Progenitor cell of endocrine pancreas (in vitro differentiated cells): Measurements from ENCODE around the gene CTNNA2. TPM values are rescaled to one million over a fixed set of nuclear protein-coding genes. Genes with fewer than 3 reads are reported as not detected.

Experiments
- DNase-seq: peaks from one replicate; pipeline ENCODE4 v3.0.0; 2021; ENCODE audit warnings: low spot score; ENCODE audit not compliant: unreplicated experiment
- H3K27ac Mint-ChIP-seq: 2 replicates; pipeline ENCODE4 v1.8.0; 2021; ENCODE audit warnings: mild to moderate bottlenecking, moderate library complexity, mixed read lengths
- H3K27me3 Mint-ChIP-seq: 2 replicates; pipeline ENCODE4 v1.8.0; 2021; ENCODE audit warnings: mixed read lengths
- H3K36me3 Mint-ChIP-seq: 2 replicates; pipeline ENCODE4 v1.8.0; 2022; ENCODE audit warnings: mixed read lengths; ENCODE audit not compliant: insufficient read depth
- H3K4me1 Mint-ChIP-seq: 2 replicates; pipeline ENCODE4 v1.8.0; 2021; ENCODE audit warnings: low read depth, mixed read lengths
- H3K4me3 Mint-ChIP-seq: 2 replicates; pipeline ENCODE4 v1.8.0; 2021; ENCODE audit warnings: low read depth, mild to moderate bottlenecking, moderate library complexity, mixed read lengths
- H3K9me3 Mint-ChIP-seq: 2 replicates; pipeline ENCODE4 v1.8.0; 2021; ENCODE audit warnings: low read depth, mixed read lengths
- total RNA-seq: library from RNA; stranded (reverse); gene quantifications from 2 replicates; pipeline ENCODE4 v1.2.1, GENCODE V29; 2021
- TF ChIP-seq, protein P1 (sequence below): fragments of 200-600 bp; sonication (generic); IDR thresholded peaks from one replicate; pipeline ENCODE4 v1.5.0; 2021; ENCODE audit warnings: antibody characterized with exemption, mild to moderate bottlenecking; ENCODE audit not compliant: unreplicated experiment

Gene CTNNA2
- total RNA-seq, 1 donor from 2014 or later = 10.2 TPM

GRCh38 chr2:80014637-80015036 lies 501.8 kb downstream of the CTNNA2 start:
- TF ChIP-seq, protein P1, sequence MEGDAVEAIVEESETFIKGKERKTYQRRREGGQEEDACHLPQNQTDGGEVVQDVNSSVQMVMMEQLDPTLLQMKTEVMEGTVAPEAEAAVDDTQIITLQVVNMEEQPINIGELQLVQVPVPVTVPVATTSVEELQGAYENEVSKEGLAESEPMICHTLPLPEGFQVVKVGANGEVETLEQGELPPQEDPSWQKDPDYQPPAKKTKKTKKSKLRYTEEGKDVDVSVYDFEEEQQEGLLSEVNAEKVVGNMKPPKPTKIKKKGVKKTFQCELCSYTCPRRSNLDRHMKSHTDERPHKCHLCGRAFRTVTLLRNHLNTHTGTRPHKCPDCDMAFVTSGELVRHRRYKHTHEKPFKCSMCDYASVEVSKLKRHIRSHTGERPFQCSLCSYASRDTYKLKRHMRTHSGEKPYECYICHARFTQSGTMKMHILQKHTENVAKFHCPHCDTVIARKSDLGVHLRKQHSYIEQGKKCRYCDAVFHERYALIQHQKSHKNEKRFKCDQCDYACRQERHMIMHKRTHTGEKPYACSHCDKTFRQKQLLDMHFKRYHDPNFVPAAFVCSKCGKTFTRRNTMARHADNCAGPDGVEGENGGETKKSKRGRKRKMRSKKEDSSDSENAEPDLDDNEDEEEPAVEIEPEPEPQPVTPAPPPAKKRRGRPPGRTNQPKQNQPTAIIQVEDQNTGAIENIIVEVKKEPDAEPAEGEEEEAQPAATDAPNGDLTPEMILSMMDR = no peak
- no peaks in the 10 kb centered on the region for H3K9me3 Mint-ChIP-seq
- H3K36me3 Mint-ChIP-seq = no peaks in the 10 kb centered on the region
- no peaks in the 10 kb centered on the region for H3K27me3 Mint-ChIP-seq
- H3K4me1 Mint-ChIP-seq = peaks cover 3% of the 10 kb centered on the region
- no peak for DNase-seq
- H3K27ac Mint-ChIP-seq = no peak overlapping the region
- no peak overlapping the region for H3K4me3 Mint-ChIP-seq

GRCh38 chr2:80016171-80016570 lies 503.3 kb downstream of the CTNNA2 start:
- Mint-ChIP-seq H3K9me3 (no peaks in the 10 kb centered on the region), H3K27ac (peak overlapping the region; percentile 33), H3K27me3 (no peaks in the 10 kb centered on the region), H3K4me3 (no peak overlapping the region), H3K36me3 (no peaks in the 10 kb centered on the region), H3K4me1 (peaks cover 3% of the 10 kb centered on the region)
- no peak for DNase-seq
- TF ChIP-seq, protein P1 = no peak

GRCh38 chr2:80019571-80020460 lies 507.0 kb downstream of the CTNNA2 start:
- H3K27me3 Mint-ChIP-seq = no peaks in the 10 kb centered on the region
- no peak for DNase-seq
- H3K4me1 Mint-ChIP-seq = peaks cover 3% of the 10 kb centered on the region
- H3K36me3 Mint-ChIP-seq = no peaks in the 10 kb centered on the region
- H3K4me3 Mint-ChIP-seq = no peak overlapping the region
- H3K9me3 Mint-ChIP-seq = no peaks in the 10 kb centered on the region
- TF ChIP-seq, protein P1 = no peak
- no peak overlapping the region for H3K27ac Mint-ChIP-seq

DNA sequence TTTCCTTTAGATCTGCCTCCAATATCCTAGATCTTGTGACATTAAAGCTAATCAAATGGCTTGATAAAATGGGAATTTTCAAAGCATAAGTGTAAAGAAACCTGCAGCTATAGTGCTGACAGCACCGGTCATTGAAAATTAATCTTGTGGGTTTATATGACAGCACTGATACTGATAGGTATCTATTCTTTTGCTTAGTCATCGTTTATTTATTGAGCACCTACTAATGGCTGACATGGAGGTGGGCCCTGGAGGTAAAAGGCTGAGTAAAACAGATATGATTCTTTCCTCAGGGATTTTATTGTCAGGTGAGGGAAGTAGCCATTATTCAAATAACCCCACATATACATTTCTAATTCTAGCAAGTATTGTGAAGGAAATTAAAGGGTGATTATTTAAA lies 509.2 kb downstream of the CTNNA2 start:
- DNase-seq = no peak
- Mint-ChIP-seq H3K27ac (no peak overlapping the region), H3K9me3 (no peaks in the 10 kb centered on the region), H3K4me1 (no peaks in the 10 kb centered on the region), H3K27me3 (no peaks in the 10 kb centered on the region), H3K4me3 (no peak overlapping the region), H3K36me3 (no peaks in the 10 kb centered on the region)
- TF ChIP-seq, protein P1 = no peak

DNA sequence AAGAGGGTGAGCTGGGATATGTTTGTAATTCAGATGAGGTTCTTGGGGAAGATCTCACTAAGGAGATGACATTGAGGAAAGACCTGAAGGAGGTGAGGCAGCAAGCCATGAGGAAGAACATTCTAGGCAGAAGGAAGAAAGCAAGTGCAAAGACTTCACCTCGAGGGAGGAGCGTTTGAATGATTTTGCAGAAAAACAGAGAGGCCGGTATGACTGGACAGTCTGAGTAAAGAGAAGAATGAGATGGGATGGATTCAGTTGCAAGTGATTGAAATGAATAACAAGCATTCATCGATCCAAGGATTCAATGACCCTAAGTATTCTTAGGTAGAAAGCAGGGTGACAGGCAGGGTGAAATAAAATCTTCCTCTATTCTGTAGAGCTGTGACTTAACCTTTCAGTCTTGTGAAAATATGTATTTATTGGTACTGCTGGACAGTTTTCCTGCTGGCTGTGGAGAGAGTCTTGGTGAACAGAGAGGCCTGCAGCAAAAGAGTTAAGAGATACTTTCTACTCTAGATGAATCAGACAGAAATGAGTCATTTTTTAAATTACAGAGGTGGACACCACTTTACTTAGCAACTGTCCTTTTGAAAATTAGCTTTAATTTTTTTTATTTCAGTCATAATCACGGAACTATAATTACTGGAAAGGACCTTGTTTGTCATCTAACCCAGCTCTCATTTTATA lies 513.3 kb downstream of the CTNNA2 start:
- TF ChIP-seq, protein P1 = no peak
- H3K27me3 Mint-ChIP-seq = no peaks in the 10 kb centered on the region
- peaks cover 6% of the 10 kb centered on the region for H3K9me3 Mint-ChIP-seq
- DNase-seq = no peak
- H3K4me3 Mint-ChIP-seq = no peak overlapping the region
- no peaks in the 10 kb centered on the region for H3K36me3 Mint-ChIP-seq
- H3K27ac Mint-ChIP-seq = no peak overlapping the region
- H3K4me1 Mint-ChIP-seq = no peaks in the 10 kb centered on the region
